PFSK-1 (cell line): ENCODE results near the gene ADAD1.

Experiments
- POLR2AphosphoS5 ChIP-seq: IDR thresholded peaks from 2 replicates; pipeline ENCODE4 v1.6.1; 2012; ENCODE audit warnings: low read depth, mild to moderate bottlenecking, control low read depth, low read length, moderate library complexity
- REST ChIP-seq, 2 experiments: IDR thresholded peaks; 2 replicates each; pipeline versions ENCODE4 v1.6.1 to v1.8.0; 2011 to 2012; ENCODE audit warnings: low read depth in 2 of 2, low read length in 2 of 2, control low read depth in 1 of 2, inconsistent platforms in 1 of 2, mild to moderate bottlenecking in 1 of 2, moderate library complexity in 1 of 2; ENCODE audit not compliant: insufficient read depth in 1 of 2

- no peak for TF ChIP-seq POLR2AphosphoS5
- TF ChIP-seq REST (IDR thresholded peaks at IDR 0.05; ENCODE audit: insufficient read depth in 1 of 2, low read depth in 2 of 2, low read length in 2 of 2), result no peak
Observed at GRCh38 chr4:122329876-122330565, 48.8 kb upstream of the ADAD1 start.
